GM10266 (cell line): Measurements from ENCODE around the gene BMPER.
"Not testable (repeated sequence)": the region's sequence is repeated elsewhere in the genome, so short reads cannot be mapped to it uniquely, and the experiment has no call there.

Experiments used
- DNase-seq: peaks from one replicate; pipeline ENCODE4 v3.0.0; 2012; ENCODE audit errors: extremely low spot score
- TF ChIP-seq, protein P1 (sequence below): IDR thresholded peaks from 2 replicates; pipeline ENCODE4 v1.5.1; 2012; ENCODE audit warnings: mild to moderate bottlenecking, low read depth; ENCODE audit not compliant: control insufficient read depth, insufficient read depth; ENCODE audit errors: missing control alignments

The BMPER gene

DNA sequence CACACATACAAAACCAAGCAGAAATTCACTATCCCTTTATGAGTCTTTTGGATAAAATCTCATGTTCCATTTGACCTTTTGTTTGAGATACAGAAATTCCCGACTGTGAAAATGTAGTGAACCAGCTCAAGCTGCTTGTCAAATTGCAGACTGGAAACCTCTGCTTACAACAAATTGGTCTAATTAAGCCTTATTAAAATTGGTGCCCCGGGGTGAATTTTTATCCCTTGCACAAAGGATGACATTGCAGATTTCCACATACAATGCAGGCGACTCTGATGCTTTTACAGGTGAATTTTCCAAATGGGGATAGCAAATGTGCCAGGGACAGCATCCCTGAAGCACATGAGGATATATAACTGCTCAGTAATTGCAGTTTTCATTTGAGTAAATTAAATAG lies 257.3 kb downstream of the BMPER start:
- TF ChIP-seq, protein P1, sequence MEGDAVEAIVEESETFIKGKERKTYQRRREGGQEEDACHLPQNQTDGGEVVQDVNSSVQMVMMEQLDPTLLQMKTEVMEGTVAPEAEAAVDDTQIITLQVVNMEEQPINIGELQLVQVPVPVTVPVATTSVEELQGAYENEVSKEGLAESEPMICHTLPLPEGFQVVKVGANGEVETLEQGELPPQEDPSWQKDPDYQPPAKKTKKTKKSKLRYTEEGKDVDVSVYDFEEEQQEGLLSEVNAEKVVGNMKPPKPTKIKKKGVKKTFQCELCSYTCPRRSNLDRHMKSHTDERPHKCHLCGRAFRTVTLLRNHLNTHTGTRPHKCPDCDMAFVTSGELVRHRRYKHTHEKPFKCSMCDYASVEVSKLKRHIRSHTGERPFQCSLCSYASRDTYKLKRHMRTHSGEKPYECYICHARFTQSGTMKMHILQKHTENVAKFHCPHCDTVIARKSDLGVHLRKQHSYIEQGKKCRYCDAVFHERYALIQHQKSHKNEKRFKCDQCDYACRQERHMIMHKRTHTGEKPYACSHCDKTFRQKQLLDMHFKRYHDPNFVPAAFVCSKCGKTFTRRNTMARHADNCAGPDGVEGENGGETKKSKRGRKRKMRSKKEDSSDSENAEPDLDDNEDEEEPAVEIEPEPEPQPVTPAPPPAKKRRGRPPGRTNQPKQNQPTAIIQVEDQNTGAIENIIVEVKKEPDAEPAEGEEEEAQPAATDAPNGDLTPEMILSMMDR = no peak
- DNase-seq = no peak

DNA sequence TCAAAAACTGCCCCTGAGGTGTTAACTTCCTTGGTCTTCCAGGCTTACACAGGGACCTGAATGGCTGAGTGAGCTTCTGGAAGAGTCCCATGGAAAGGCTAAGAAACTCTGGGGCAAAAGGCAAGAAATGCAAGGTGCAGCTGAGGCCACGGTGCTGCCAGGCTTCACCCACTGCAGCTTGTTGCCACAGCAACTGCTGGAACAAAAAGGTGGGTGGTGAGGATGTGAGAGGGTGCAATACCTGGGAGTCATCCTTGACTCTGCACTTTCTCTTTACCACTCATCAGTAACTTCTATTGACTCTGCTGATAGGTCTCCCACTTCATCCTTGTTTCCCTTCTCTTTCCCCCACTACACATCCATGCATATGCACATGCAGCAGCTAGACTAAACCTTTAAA lies 258.6 kb downstream of the BMPER start:
- TF ChIP-seq, protein P1 = no peak
- no peak for DNase-seq

DNA sequence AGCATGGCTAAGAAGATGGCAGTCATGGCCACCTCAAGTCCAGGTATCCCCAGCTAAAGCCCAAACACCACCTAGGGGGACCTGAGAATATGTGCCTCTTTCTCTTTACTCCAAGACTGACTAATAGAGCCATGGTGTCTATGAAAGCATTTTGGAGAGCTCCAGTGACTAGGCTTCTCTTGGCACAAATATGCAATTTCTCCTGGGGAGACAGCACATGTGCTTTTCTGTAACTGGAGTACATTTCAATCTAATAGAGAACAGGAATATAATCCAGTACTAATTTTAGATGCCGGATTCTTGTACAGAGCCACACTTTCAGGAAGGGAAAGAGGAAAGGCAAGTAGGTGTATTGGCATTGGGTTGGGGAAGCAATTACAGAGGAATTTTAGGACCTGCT lies 260.1 kb downstream of the BMPER start:
- no peak for DNase-seq
- TF ChIP-seq, protein P1 = no peak

DNA sequence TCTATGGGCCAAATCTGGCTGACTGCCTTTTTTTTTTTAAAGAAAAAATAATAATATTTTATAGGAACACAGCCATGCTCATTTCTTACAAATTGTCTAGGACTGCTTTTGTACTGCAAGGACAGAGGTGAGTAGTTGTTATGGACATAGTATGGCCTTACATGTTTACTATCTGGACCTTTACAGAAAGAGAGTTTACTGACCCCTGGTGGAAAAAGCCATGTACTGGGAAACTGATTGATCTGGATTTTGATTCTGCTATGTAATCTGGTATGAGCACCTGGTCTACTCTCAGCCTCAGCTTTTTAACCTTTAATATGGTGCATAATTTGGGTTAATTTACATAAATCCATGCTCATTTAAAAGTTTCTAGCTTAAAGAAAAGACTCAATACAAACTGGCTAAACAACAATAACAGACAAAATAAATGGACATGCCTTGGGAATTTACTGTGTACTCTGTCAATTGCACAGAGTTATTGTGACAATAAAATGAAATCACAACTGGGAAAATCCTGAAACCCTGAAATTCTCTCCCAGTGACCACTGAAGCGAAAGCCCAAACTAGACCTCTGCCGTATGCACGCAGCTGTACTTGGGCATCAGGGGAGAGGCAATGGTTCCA lies 260.7 kb downstream of the BMPER start:
- TF ChIP-seq, protein P1 = peak; percentile 6
- DNase-seq = no peak

DNA sequence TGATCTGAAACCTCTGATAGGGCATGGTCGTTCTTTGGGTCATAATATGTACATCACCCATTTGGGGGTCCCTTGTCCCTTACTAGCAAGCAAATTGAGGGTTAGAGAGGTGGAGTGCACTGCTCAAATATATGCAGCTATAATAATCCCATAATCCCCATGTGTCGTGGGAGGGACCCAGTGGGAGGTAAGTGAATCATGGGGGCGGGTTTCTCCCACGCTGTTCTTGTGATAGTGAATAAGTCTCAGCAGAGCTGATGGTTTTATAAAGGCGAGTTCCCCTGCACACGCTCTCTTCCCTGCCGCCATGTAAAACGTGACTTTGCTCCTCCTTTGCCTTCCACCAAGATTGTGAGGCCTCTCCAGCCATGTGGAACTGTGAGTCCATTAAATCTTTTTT lies 262.7 kb downstream of the BMPER start:
- DNase-seq = no peak
- TF ChIP-seq, protein P1 = no peak

DNA sequence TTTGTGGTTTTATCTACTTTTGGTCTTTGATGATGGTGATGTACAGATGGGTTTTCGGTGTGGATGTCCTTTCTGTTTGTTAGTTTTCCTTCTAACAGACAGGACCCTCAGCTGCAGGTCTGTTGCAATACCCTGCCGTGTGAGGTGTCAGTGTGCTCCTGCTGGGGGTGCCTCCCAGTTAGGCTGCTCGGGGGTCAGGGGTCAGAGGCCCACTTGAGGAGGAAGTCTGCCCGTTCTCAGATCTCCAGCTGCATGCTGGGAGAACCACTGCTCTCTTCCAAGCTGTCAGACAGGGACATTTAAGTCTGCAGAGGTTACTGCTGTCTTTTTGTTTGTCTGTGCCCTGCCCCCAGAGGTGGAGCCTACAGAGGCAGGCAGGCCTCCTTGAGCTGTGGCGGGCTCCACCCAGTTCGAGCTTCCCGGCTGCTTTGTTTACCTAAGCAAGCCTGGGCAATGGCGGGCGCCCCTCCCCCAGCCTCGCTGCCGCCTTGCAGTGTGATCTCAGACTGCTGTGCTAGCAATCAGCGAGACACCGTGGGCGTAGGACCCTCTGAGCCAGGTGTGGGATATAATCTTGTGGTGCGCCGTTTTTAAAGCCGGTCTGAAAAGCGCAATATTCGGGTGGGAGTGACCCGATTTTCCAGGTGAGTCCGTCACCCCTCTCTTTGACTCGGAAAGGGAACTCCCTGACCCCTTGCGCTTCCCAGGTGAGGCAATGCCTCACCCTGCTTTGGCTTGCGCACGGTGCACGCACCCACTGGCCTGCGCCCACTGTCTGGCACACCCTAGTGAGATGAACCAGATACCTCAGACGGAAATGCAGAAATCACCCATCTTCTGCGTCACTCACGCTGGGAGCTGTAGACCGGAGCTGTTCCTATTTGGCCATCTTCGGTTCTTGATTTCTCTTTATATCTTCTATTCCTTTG lies 269.6 kb downstream of the BMPER start:
- DNase-seq = not testable (repeated sequence)

DNA sequence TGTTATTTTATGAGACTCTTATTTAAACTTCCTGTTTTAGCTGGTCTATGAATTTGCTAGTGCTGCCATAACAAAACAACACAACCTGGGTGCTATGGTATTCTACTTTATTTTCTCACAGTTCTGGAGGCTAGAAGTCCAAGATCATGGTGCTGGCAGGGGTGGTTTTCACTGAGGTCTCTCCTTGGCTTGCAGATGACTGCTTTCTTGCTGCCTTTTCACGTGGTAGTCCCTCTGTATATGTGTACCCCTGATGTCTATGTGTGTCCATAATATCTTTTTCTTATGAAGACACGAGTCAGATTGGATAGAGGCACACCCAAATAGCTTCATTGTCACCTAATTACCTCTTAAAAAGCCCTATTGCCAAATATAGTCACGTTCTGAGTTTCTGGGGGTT lies 270.5 kb downstream of the BMPER start:
- no peak for DNase-seq
- TF ChIP-seq, protein P1 = no peak
